HFF-Myc (cell line): ENCODE results near the gene DSTN.

ENCODE experiments used
- DNase-seq: peaks from one replicate; pipeline ENCODE4 v3.0.0-alpha.2; 2011; ENCODE audit warnings: low read depth; ENCODE audit errors: extremely low read depth
- H3K4me3 ChIP-seq: replicated peaks from 2 replicates; pipeline ENCODE4 v1.5.1; 2011; ENCODE audit warnings: low read depth, mild to moderate bottlenecking, control low read depth, low read length
- CTCF ChIP-seq: IDR thresholded peaks from 2 replicates; pipeline ENCODE4 v1.5.1; 2012; ENCODE audit warnings: mild to moderate bottlenecking, low read depth, low read length, control low read depth; ENCODE audit errors: missing control alignments

DSTN gene

GRCh38 chr20:17529586-17529985 is 40.3 kb upstream of the DSTN start:
- DNase-seq = no peak
- no peak for TF ChIP-seq CTCF
- H3K4me3 ChIP-seq = no peak overlapping the region

- no peak for DNase-seq
- TF ChIP-seq CTCF = no peak
- no peak overlapping the region for H3K4me3 ChIP-seq
These were observed 39.7 kb upstream of the DSTN start for GRCh38 chr20:17530153-17530552.

GRCh38 chr20:17530716-17531664 is 38.9 kb upstream of the DSTN start, which contains the start of gene BFSP1:
BFSP1 (minus strand) TSS chr20:17531379; CDS start chr20:17531329, 50 bp downstream.
- peak within 1 kb of the TSS; percentile 47 for H3K4me3 ChIP-seq
- TF ChIP-seq CTCF = no peak
- no peak for DNase-seq

GRCh38 chr20:17531665-17532025 is 38.2 kb upstream of the DSTN start:
- TF ChIP-seq CTCF = no peak
- H3K4me3 ChIP-seq = peak overlapping the region; percentile 47
- no peak for DNase-seq

GRCh38 chr20:17533396-17533795 is 36.5 kb upstream of the DSTN start:
- H3K4me3 ChIP-seq = no peak overlapping the region

GRCh38 chr20:17534077-17534476 is 35.8 kb upstream of the DSTN start:
- H3K4me3 ChIP-seq = no peak overlapping the region
- no peak for TF ChIP-seq CTCF
- DNase-seq = no peak

More at GRCh38 chr20:17533396-17533795, 36.5 kb upstream of the DSTN start:
- DNase-seq = no peak
- TF ChIP-seq CTCF = no peak
